WERI-Rb-1 (cell line): ENCODE results near the gene NEURL1.
A peak's percentile ranks its signal among the peaks of the same experiment; 100 is the strongest.
"Not testable (repeated sequence)": the region's sequence is repeated elsewhere in the genome, so short reads cannot be mapped to it uniquely, and the experiment has no call there.

ENCODE experiments used
- DNase-seq: peaks from one replicate; pipeline ENCODE4 v3.0.0-alpha.2; 2020
- H3K27ac ChIP-seq: fragments of 250-450 bp; sonication (Bioruptor Pico); 2 replicates; pipeline ENCODE4 v1.5.1; 2020; ENCODE audit warnings: mild to moderate bottlenecking, moderate library complexity
- H3K27me3 ChIP-seq: fragments of 250-450 bp; sonication (Bioruptor Pico); 2 replicates; pipeline ENCODE4 v1.5.1; 2021; ENCODE audit warnings: mild to moderate bottlenecking, low read depth, moderate library complexity; ENCODE audit not compliant: insufficient read depth, severe bottlenecking
- H3K36me3 ChIP-seq: fragments of 250-450 bp; sonication (Bioruptor Pico); 2 replicates; pipeline ENCODE4 v1.5.1; 2020; ENCODE audit warnings: mild to moderate bottlenecking, moderate library complexity
- H3K4me3 ChIP-seq: 2 replicates; pipeline ENCODE4 v1.5.1; 2011; ENCODE audit warnings: low read depth, mild to moderate bottlenecking, control low read depth, low read length
- H3K9me3 ChIP-seq: fragments of 250-450 bp; sonication (Bioruptor Pico); 2 replicates; pipeline ENCODE4 v1.5.1; 2021; ENCODE audit warnings: mild to moderate bottlenecking, moderate library complexity; ENCODE audit not compliant: severe bottlenecking
- CTCF ChIP-seq: IDR thresholded peaks from 2 replicates; pipeline ENCODE4 v1.5.1; 2011; ENCODE audit warnings: low read depth, mild to moderate bottlenecking, control low read depth, inconsistent platforms, low read length

The NEURL1 gene

GRCh38 chr10:103630156-103630555 lies 136.7 kb downstream of the NEURL1 start:
- TF ChIP-seq CTCF: no peak
- Histone ChIP-seq H3K4me3 (no peak overlapping the region), H3K9me3 (no peaks in the 10 kb centered on the region), H3K27ac (no peak overlapping the region), H3K36me3 (no peaks in the 10 kb centered on the region; the same call in 1 of the 2 replicates), H3K27me3 (no peaks in the 10 kb centered on the region)
- DNase-seq: no peak

- H3K27ac ChIP-seq: no peak overlapping the region
- H3K27me3 ChIP-seq: no peaks in the 10 kb centered on the region
- H3K9me3 ChIP-seq: no peaks in the 10 kb centered on the region
- TF ChIP-seq CTCF: no peak
- H3K4me3 ChIP-seq: no peak overlapping the region
- DNase-seq: no peak
- H3K36me3 ChIP-seq: no peaks in the 10 kb centered on the region
Observed at GRCh38 chr10:103632247-103632642, 138.7 kb downstream of the NEURL1 start.

- H3K27me3 ChIP-seq, H3K36me3 ChIP-seq, H3K9me3 ChIP-seq, H3K4me3 ChIP-seq: not testable (repeated sequence)
- DNase-seq: peak; percentile 73
- H3K27ac ChIP-seq: peak overlapping the region; percentile 45
Observed at GRCh38 chr10:103632871-103633270, 139.4 kb downstream of the NEURL1 start.

GRCh38 chr10:103633846-103634245 lies 140.3 kb downstream of the NEURL1 start:
- H3K36me3 ChIP-seq: no peaks in the 10 kb centered on the region
- no peak for TF ChIP-seq CTCF
- no peak overlapping the region for H3K27ac ChIP-seq
- H3K9me3 ChIP-seq: no peaks in the 10 kb centered on the region
- H3K4me3 ChIP-seq: no peak overlapping the region
- no peak for DNase-seq
- H3K27me3 ChIP-seq: no peaks in the 10 kb centered on the region

GRCh38 chr10:103635580-103635979 lies 142.1 kb downstream of the NEURL1 start:
- H3K27ac ChIP-seq: no peak overlapping the region
- DNase-seq: no peak

GRCh38 chr10:103636492-103636891 lies 143.0 kb downstream of the NEURL1 start:
- Histone ChIP-seq H3K36me3 (no peaks in the 10 kb centered on the region), H3K27me3 (no peaks in the 10 kb centered on the region), H3K4me3 (no peak overlapping the region), H3K9me3 (no peaks in the 10 kb centered on the region), H3K27ac (no peak overlapping the region)
- DNase-seq: no peak
- no peak for TF ChIP-seq CTCF

More at GRCh38 chr10:103635580-103635979, 142.1 kb downstream of the NEURL1 start:
- Histone ChIP-seq H3K4me3 (no peak overlapping the region), H3K36me3 (no peaks in the 10 kb centered on the region), H3K27me3 (no peaks in the 10 kb centered on the region), H3K9me3 (no peaks in the 10 kb centered on the region)
- TF ChIP-seq CTCF: no peak
